WTC11 (cell line): Measurements from ENCODE around the gene TFF3. TPM values are rescaled to one million over a fixed set of nuclear protein-coding genes. Genes with fewer than 3 reads are reported as not detected.

Experiments
- ATAC-seq: fragments of 200-7000 bp; cut with Tn5 transposase; 2 replicates; pipeline ENCODE4 v1.10.0; 2021; ENCODE audit warnings: mild to moderate bottlenecking, moderate library complexity
- CTCF ChIA-PET: fragments of 300-600 bp; sonication (Branson Sonifier 250); formaldehyde crosslinking; loops from one replicate; lab custom pipeline; 2021; ENCODE audit warnings: antibody characterized with exemption; lab: Charles Lee
- POLR2A ChIA-PET: fragments of 350-600 bp; sonication (Branson Sonifier 250); formaldehyde crosslinking; loops from one replicate; lab custom pipeline; 2021; ENCODE audit warnings: antibody characterized with exemption; lab: Charles Lee
- DNase-seq: peaks from one replicate; pipeline ENCODE4 v3.0.0; 2021; ENCODE audit warnings: low spot score
- H3K27ac Mint-ChIP-seq: 2 replicates; pipeline ENCODE4 v1.8.0; 2021; ENCODE audit warnings: mixed read lengths
- H3K27me3 Mint-ChIP-seq: 2 replicates; pipeline ENCODE4 v1.8.0; 2021; ENCODE audit warnings: low read depth, mild to moderate bottlenecking, moderate library complexity, mixed read lengths
- H3K36me3 Mint-ChIP-seq: 2 replicates; pipeline ENCODE4 v1.8.0; 2021; ENCODE audit warnings: mixed read lengths
- H3K4me1 Mint-ChIP-seq: 2 replicates; pipeline ENCODE4 v1.8.0; 2022; ENCODE audit warnings: mixed read lengths
- H3K4me3 Mint-ChIP-seq: 2 replicates; pipeline ENCODE4 v1.8.0; 2021; ENCODE audit warnings: mild to moderate bottlenecking, moderate library complexity, mixed read lengths
- H3K9me3 Mint-ChIP-seq: 2 replicates; pipeline ENCODE4 v1.8.0; 2021; ENCODE audit warnings: mixed read lengths
- CREB1 ChIP-seq: sonication (generic); formaldehyde crosslinking; IDR thresholded peaks from 2 replicates; pipeline ENCODE4 v1.8.0; 2023; ENCODE audit warnings: mild to moderate bottlenecking, missing genetic modification reagents
- CTCF ChIP-seq: fragments of 200-600 bp; IDR thresholded peaks from 2 replicates; pipeline ENCODE4 v1.8.0; 2022; ENCODE audit warnings: antibody characterized with exemption
- FOXJ3 ChIP-seq: sonication (generic); formaldehyde crosslinking; IDR thresholded peaks from 2 replicates; pipeline ENCODE4 v1.9.0; 2021; ENCODE audit warnings: missing genetic modification reagents, mild to moderate bottlenecking, borderline replicate concordance
- GABPB1 ChIP-seq: sonication (generic); formaldehyde crosslinking; IDR thresholded peaks from 2 replicates; pipeline ENCODE4 v1.8.1; 2023; ENCODE audit warnings: mild to moderate bottlenecking, missing genetic modification reagents
- GTF2I ChIP-seq: fragments of 250-450 bp; sonication (Bioruptor Pico); conservative IDR thresholded peaks from 2 replicates; pipeline ENCODE4 v1.4.0; 2021; ENCODE audit warnings: mild to moderate bottlenecking
- NFATC4 ChIP-seq: fragments of 250-450 bp; sonication (Bioruptor Pico); IDR thresholded peaks from 2 replicates; pipeline ENCODE4 v1.9.0; 2021; ENCODE audit warnings: mild to moderate bottlenecking
- PRRX2 ChIP-seq: fragments of 250-450 bp; sonication (Bioruptor Pico); IDR thresholded peaks from 2 replicates; pipeline ENCODE4 v1.8.0; 2021; ENCODE audit warnings: mild to moderate bottlenecking
- RELA ChIP-seq: sonication (generic); formaldehyde crosslinking; IDR thresholded peaks from 2 replicates; pipeline ENCODE4 v1.8.1; 2022; ENCODE audit warnings: missing genetic modification reagents, mild to moderate bottlenecking, borderline replicate concordance
- ZNF416 ChIP-seq: fragments of 250-450 bp; sonication (Bioruptor Pico); IDR thresholded peaks from 2 replicates; pipeline ENCODE4 v1.9.0; 2021; ENCODE audit warnings: mild to moderate bottlenecking, inconsistent platforms
- total RNA-seq: library from RNA; stranded (reverse); gene quantifications from 3 replicates; pipeline ENCODE4 v1.2.3, GENCODE V29; 2021
- TF ChIP-seq, protein P1 (sequence below): sonication (generic); formaldehyde crosslinking; IDR thresholded peaks from 2 replicates; pipeline ENCODE4 v1.8.1; 2022; ENCODE audit warnings: missing genetic modification reagents, borderline replicate concordance
- TF ChIP-seq, protein P2 (sequence below): sonication (generic); formaldehyde crosslinking; IDR thresholded peaks from 2 replicates; pipeline ENCODE4 v1.8.0; 2022; ENCODE audit warnings: mild to moderate bottlenecking, missing genetic modification reagents
- TF ChIP-seq, protein P3 (sequence below): sonication (generic); formaldehyde crosslinking; IDR thresholded peaks from 2 replicates; pipeline ENCODE4 v1.8.0; 2023; ENCODE audit warnings: missing genetic modification reagents
- TF ChIP-seq, protein P4 (sequence below): sonication (generic); formaldehyde crosslinking; IDR thresholded peaks from 2 replicates; pipeline ENCODE4 v1.8.1; 2022; ENCODE audit warnings: low read depth, missing genetic modification reagents, borderline replicate concordance

TFF3 gene
- total RNA-seq, 1 experiment from 2014 or later = 4.2 TPM

- no peak overlapping the region for H3K4me3 Mint-ChIP-seq
- H3K27ac Mint-ChIP-seq = no peak overlapping the region
- H3K9me3 Mint-ChIP-seq = peaks cover 37% of the 10 kb centered on the region
- ATAC-seq = no peak
- TF ChIP-seq, protein P1, sequence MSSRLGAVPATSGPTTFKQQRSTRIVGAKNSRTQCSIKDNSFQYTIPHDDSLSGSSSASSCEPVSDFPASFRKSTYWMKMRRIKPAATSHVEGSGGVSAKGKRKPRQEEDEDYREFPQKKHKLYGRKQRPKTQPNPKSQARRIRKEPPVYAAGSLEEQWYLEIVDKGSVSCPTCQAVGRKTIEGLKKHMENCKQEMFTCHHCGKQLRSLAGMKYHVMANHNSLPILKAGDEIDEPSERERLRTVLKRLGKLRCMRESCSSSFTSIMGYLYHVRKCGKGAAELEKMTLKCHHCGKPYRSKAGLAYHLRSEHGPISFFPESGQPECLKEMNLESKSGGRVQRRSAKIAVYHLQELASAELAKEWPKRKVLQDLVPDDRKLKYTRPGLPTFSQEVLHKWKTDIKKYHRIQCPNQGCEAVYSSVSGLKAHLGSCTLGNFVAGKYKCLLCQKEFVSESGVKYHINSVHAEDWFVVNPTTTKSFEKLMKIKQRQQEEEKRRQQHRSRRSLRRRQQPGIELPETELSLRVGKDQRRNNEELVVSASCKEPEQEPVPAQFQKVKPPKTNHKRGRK (CRISPR knock-in tag) = no peak
- TF ChIP-seq RELA (CRISPR knock-in tag) = no peak
- TF ChIP-seq NFATC4 (CRISPR knock-in tag) = no peak
- no peak for TF ChIP-seq GABPB1 (CRISPR knock-in tag)
- no peak for TF ChIP-seq PRRX2 (CRISPR knock-in tag)
- TF ChIP-seq, protein P2, sequence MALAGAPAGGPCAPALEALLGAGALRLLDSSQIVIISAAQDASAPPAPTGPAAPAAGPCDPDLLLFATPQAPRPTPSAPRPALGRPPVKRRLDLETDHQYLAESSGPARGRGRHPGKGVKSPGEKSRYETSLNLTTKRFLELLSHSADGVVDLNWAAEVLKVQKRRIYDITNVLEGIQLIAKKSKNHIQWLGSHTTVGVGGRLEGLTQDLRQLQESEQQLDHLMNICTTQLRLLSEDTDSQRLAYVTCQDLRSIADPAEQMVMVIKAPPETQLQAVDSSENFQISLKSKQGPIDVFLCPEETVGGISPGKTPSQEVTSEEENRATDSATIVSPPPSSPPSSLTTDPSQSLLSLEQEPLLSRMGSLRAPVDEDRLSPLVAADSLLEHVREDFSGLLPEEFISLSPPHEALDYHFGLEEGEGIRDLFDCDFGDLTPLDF (CRISPR knock-in tag) = no peak
- TF ChIP-seq, protein P3, sequence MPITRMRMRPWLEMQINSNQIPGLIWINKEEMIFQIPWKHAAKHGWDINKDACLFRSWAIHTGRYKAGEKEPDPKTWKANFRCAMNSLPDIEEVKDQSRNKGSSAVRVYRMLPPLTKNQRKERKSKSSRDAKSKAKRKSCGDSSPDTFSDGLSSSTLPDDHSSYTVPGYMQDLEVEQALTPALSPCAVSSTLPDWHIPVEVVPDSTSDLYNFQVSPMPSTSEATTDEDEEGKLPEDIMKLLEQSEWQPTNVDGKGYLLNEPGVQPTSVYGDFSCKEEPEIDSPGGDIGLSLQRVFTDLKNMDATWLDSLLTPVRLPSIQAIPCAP (CRISPR knock-in tag) = no peak
- no peak for TF ChIP-seq CREB1
- no peak for TF ChIP-seq FOXJ3
- TF ChIP-seq CTCF = no peak
- no peak for TF ChIP-seq ZNF416 (CRISPR knock-in tag)
- H3K4me1 Mint-ChIP-seq = peaks cover 2% of the 10 kb centered on the region; the same call in 1 of the 2 replicates
- CTCF ChIA-PET = interaction anchor here (0.5 to 2.3 kb wide), 6 partner anchors 23 to 83 kb away, joined by 3 to 10 read pairs (median 4); no protein-coding TSS in a partner anchor
- POLR2A ChIA-PET = no interaction called here
- H3K27me3 Mint-ChIP-seq = no peaks in the 10 kb centered on the region; the same call in 1 of the 2 replicates
- no peak for DNase-seq
- peaks cover 12% of the 10 kb centered on the region for H3K36me3 Mint-ChIP-seq
Measured at GRCh38 chr21:42361286-42361685, 46.1 kb upstream of the TFF3 start.

- peaks cover 12% of the 10 kb centered on the region for H3K36me3 Mint-ChIP-seq
- peaks cover 41% of the 10 kb centered on the region for H3K9me3 Mint-ChIP-seq
- ATAC-seq (no peak; the same call in 1 of the 2 replicates), DNase-seq (no peak)
- POLR2A ChIA-PET = no interaction called here
- H3K4me3 Mint-ChIP-seq = no peak overlapping the region
- H3K27me3 Mint-ChIP-seq = no peaks in the 10 kb centered on the region; the same call in 1 of the 2 replicates
- CTCF ChIA-PET = interaction anchor here (1.1 to 2.3 kb wide), 3 partner anchors 22 to 51 kb away, joined by 4 to 10 read pairs (median 4); no protein-coding TSS in a partner anchor
- H3K27ac Mint-ChIP-seq = no peak overlapping the region
- TF ChIP-seq CTCF (peak; percentile 44; the same call in 1 of the 2 replicates), GTF2I (CRISPR knock-in tag) (peak; percentile 98)
- TF ChIP-seq, protein P4, sequence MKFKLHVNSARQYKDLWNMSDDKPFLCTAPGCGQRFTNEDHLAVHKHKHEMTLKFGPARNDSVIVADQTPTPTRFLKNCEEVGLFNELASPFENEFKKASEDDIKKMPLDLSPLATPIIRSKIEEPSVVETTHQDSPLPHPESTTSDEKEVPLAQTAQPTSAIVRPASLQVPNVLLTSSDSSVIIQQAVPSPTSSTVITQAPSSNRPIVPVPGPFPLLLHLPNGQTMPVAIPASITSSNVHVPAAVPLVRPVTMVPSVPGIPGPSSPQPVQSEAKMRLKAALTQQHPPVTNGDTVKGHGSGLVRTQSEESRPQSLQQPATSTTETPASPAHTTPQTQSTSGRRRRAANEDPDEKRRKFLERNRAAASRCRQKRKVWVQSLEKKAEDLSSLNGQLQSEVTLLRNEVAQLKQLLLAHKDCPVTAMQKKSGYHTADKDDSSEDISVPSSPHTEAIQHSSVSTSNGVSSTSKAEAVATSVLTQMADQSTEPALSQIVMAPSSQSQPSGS = no peak
- no peaks in the 10 kb centered on the region for H3K4me1 Mint-ChIP-seq
Measured at GRCh38 chr21:42360317-42360716, 45.1 kb upstream of the TFF3 start.
